ENCODE measurements around the gene PPP1R15A.
A peak's percentile ranks its signal among the peaks of the same experiment; 100 is the strongest.

GRCh38 chr19:48872884-48873475 lies 759 bp downstream of the PPP1R15A start:
- TF ChIP-seq CTCF (IDR thresholded peaks at IDR 0.05 in 4 of 5, conservative IDR thresholded peaks at IDR 0.05 in 1 of 5): no peak
- TF ChIP-seq POLR2A (IDR thresholded peaks at IDR 0.05): peak; percentile 23 to 40

Measured in gastrocnemius medialis (tissue), 4 donors.